T-cell (primary cell): ENCODE results near the gene REXO1. TPM values are rescaled to one million over a fixed set of nuclear protein-coding genes. Genes with fewer than 3 reads are reported as not detected.
A peak's percentile ranks its signal among the peaks of the same experiment; 100 is the strongest.
"Not testable (repeated sequence)": the region's sequence is repeated elsewhere in the genome, so short reads cannot be mapped to it uniquely, and the experiment has no call there.

Experiments used
- ATAC-seq, 4 experiments: fragments of 200-7000 bp in 3 of 4; fragments of 150-1000 bp in 1 of 4; cut with Tn5 transposase; replicated peaks in 1 of 4; 1 replicate in 3 of 4; 2 replicates in 1 of 4; pipeline ENCODE4 v1.10.0; 2021; ENCODE audit warnings: moderate library complexity in 3 of 4, mild to moderate bottlenecking in 2 of 4, moderate number of reproducible peaks in 1 of 4
- CTCF ChIA-PET, 2 donors: fragments of 300-600 bp; sonication (Branson Sonifier 250); formaldehyde crosslinking; loops; one replicate each; lab custom pipeline; 2022; ENCODE audit warnings: antibody characterized with exemption in 2 of 2; lab: Charles Lee
- POLR2A ChIA-PET, 2 donors: fragments of 300-600 bp; sonication (Branson Sonifier 250); formaldehyde crosslinking; loops; one replicate each; lab custom pipeline; 2022; ENCODE audit warnings: antibody characterized with exemption in 2 of 2; lab: Charles Lee
- DNase-seq, 35 experiments: peaks; one replicate each; pipeline versions ENCODE4 v3.0.0 to v3.0.0-alpha.2; 2013 to 2023
- H3K27ac ChIP-seq: one replicate; pipeline ENCODE4 v1.5.1; 2013; ENCODE audit warnings: low read length
- H3K27me3 ChIP-seq, 2 experiments: replicated peaks in 1 of 2; 1 replicate in 1 of 2; 2 replicates in 1 of 2; pipeline versions ENCODE4 v1.6.1 to v1.7.0; 2013; ENCODE audit warnings: low read length in 1 of 2, mixed read lengths in 1 of 2; ENCODE audit not compliant: control insufficient read depth in 2 of 2, insufficient read depth in 2 of 2; ENCODE audit errors: extremely low read depth in 1 of 2
- H3K36me3 ChIP-seq, 2 donors: 1 replicate in 1 of 2; 2 replicates in 1 of 2; pipeline versions ENCODE4 v1.6.1 to v1.7.0; 2013; ENCODE audit warnings: low read length in 1 of 2; ENCODE audit not compliant: control insufficient read depth in 2 of 2, insufficient read depth in 1 of 2; ENCODE audit errors: extremely low read depth in 1 of 2
- H3K4me1 ChIP-seq, 2 experiments: 1 replicate in 1 of 2; 2 replicates in 1 of 2; pipeline versions ENCODE4 v1.6.1 to v1.7.0; 2013; ENCODE audit warnings: low read length in 2 of 2, mixed read lengths in 1 of 2; ENCODE audit not compliant: insufficient read depth in 2 of 2, control insufficient read depth in 1 of 2; ENCODE audit errors: extremely low read depth in 1 of 2
- H3K4me3 ChIP-seq, 2 donors: 1 replicate in 1 of 2; 2 replicates in 1 of 2; pipeline versions ENCODE4 v1.5.1 to v1.7.0; 2013; ENCODE audit warnings: mild to moderate bottlenecking in 2 of 2, low read length in 1 of 2, moderate library complexity in 1 of 2; ENCODE audit not compliant: control insufficient read depth in 1 of 2; ENCODE audit errors: extremely low read depth in 1 of 2
- H3K9me3 ChIP-seq: 2 replicates; pipeline ENCODE4 v1.7.0; 2013
- H3K27ac Mint-ChIP-seq, 2 donors: one replicate each; pipeline ENCODE4 v1.8.0; 2020 to 2021; ENCODE audit warnings: mild to moderate bottlenecking in 2 of 2, mixed read lengths in 2 of 2
- H3K27me3 Mint-ChIP-seq, 2 donors: one replicate each; pipeline ENCODE4 v1.8.0; 2021 to 2022; ENCODE audit warnings: mixed read lengths in 2 of 2
- H3K36me3 Mint-ChIP-seq: one replicate; pipeline ENCODE4 v1.8.0; 2021; ENCODE audit warnings: mixed read lengths
- H3K4me1 Mint-ChIP-seq, 3 donors: one replicate each; pipeline ENCODE4 v1.8.0; 2020 to 2022; ENCODE audit warnings: mixed read lengths in 3 of 3, mild to moderate bottlenecking in 1 of 3
- H3K4me3 Mint-ChIP-seq, 3 donors: one replicate each; pipeline ENCODE4 v1.8.0; 2020 to 2022; ENCODE audit warnings: mild to moderate bottlenecking in 3 of 3, mixed read lengths in 3 of 3, moderate library complexity in 3 of 3
- H3K9me3 Mint-ChIP-seq, 3 donors: one replicate each; pipeline ENCODE4 v1.8.0; 2020 to 2022; ENCODE audit warnings: mixed read lengths in 3 of 3
- WGBS: methylation state at CpG from one replicate; pipeline ENCODE4 v1.1.5; 2013; ENCODE audit warnings: missing lambda C conversion rate; ENCODE audit not compliant: insufficient coverage; 5-methylcytosine and 5-hydroxymethylcytosine counted together
- total RNA-seq, 35 experiments: library from RNA in 6 of 35; stranded (reverse) in 6 of 35; fragments of 120-200 nt in 1 of 35; gene quantifications; one replicate each; pipeline versions ENCODE4 v1.2.1 to v1.2.4 and lab custom pipeline; 2013 to 2026

The REXO1 gene
- total RNA-seq, 5 donors from 2014 or later (not counting 1 experiment from before 2014, with no cell fraction given), result 68.4 to 97.5 (median 78.7) TPM

DNA sequence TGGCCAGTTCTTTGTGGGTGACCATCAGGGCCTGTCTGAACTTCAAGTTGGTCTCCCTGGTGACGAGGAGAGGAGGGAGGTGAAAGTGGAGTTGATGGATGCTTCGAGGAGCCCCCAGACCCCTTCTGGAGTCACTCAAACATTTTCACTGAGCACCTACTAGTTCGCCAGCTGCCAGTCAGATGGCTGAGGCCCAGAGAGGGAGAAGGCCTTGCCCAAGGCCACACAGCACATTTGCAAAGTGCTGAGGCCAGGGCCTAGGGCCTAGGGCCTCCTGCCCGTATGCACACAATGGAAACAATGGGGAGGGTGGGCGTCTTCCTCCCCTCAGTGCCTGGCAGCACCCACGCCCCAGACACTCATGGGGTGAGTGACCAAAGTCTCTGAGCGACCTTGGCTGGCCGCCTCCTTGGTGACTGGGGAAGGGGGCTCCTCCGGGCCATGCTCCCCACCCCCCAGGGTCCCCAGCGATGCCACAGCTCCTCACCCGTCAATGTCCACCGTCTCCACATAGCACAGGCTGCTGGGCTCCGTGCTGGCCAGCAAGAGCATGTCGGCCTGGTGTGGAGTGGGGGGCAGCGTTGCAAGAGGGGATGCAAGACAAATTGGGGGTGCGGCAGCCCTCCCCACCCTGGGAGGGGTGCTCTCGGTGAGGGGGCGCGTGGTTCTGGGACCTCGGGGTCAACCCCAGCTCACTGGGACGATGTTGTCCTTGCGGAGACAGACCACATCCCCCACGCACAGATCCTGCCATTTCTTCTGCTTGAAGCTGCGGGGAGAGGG, 42.7 kb downstream of the REXO1 start:
- CTCF ChIA-PET, result no interaction called here
- no peaks in the 10 kb centered on the region for H3K27me3 Mint-ChIP-seq
- POLR2A ChIA-PET, result no interaction called here
- no peaks in the 10 kb centered on the region for H3K36me3 Mint-ChIP-seq
- H3K36me3 ChIP-seq, result no peaks in the 10 kb centered on the region
- no peak overlapping the region for H3K27ac ChIP-seq
- DNase-seq (no peak), ATAC-seq (no peak)
- H3K9me3 Mint-ChIP-seq, result no peaks in the 10 kb centered on the region
- no peak overlapping the region for H3K4me3 Mint-ChIP-seq
- no peaks in the 10 kb centered on the region for H3K27me3 ChIP-seq
- no peaks in the 10 kb centered on the region for H3K9me3 ChIP-seq
- H3K4me1 Mint-ChIP-seq, result no peaks in the 10 kb centered on the region
- no peaks in the 10 kb centered on the region for H3K4me1 ChIP-seq
- 87% methylated on average over 9 of the region's 24 CpGs for WGBS
- H3K27ac Mint-ChIP-seq, result no peak overlapping the region
- no peak overlapping the region for H3K4me3 ChIP-seq

DNA sequence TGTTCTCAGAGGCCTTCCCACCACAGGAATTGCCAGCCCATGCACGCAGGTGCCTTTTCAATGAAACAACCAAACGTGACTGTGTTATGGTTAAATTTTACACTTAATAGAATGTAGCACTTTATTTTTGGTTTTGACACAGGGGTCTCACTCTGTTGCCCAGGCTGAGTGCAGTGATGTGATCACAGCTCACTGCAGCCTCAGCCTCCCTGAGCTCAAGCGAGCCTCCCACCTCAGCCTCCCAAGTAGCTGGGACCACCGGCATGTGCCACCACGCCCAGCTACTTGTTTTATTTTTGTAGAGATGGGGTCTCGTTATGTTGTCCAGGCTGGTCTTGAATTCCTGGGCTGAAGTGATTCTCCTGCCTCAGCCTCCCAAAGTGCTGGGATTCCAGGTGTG, 43.4 kb downstream of the REXO1 start:
- Mint-ChIP-seq H3K4me3 (no peak overlapping the region), H3K36me3 (peaks cover 4% of the 10 kb centered on the region), H3K4me1 (no peaks in the 10 kb centered on the region), H3K27me3 (no peaks in the 10 kb centered on the region), H3K27ac (no peak overlapping the region), H3K9me3 (no peaks in the 10 kb centered on the region)
- no peak for ATAC-seq
- WGBS, result no CpG with 5 or more reads among the region's 6 CpGs
- ChIA-PET CTCF (no interaction called here), POLR2A (no interaction called here)
- Histone ChIP-seq H3K9me3 (no peaks in the 10 kb centered on the region), H3K27me3 (no peaks in the 10 kb centered on the region), H3K4me1 (no peaks in the 10 kb centered on the region), H3K27ac (no peak overlapping the region), H3K4me3 (no peak overlapping the region), H3K36me3 (no peaks in the 10 kb centered on the region)
- DNase-seq, result no peak

DNA sequence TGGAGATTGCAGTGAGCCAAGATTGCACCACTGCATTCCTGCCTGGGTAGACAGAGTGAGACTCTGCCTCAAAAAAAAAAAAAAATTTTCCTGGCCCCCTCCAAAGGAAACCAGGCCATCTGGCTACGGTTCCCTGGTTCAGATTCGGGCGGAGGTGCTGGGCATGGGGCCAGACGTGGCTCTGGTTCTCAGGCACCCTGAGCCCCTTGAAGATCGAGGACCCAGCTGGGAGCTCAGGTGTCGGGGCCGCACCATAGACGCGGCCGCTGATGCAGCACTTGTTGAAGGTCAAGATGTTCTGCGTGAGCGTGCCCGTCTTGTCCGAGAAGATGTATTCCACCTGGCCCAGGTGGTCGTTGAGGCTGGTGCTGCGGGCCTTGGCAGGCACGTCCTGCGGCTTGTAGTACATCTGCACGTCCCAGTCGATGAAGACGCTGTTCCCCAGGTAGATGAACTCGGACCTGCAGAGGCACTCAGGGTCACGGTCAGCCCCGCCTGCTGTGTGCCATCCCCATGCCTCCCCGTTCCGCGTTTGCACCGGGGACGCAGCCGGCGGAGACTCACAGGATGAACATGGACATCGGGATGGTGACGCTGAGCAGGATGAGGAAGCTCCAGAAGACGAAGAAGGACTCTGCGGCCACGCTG, 48.5 kb downstream of the REXO1 start:
- Mint-ChIP-seq H3K4me1 (no peaks in the 10 kb centered on the region), H3K36me3 (peaks cover 5% of the 10 kb centered on the region), H3K9me3 (no peaks in the 10 kb centered on the region), H3K27me3 (peaks cover 7 to 10% of the 10 kb centered on the region in 2 donors), H3K4me3 (no peak overlapping the region), H3K27ac (no peak overlapping the region)
- Histone ChIP-seq H3K4me3 (no peak overlapping the region), H3K27ac (no peak overlapping the region), H3K27me3 (peaks cover 0 to 23% of the 10 kb centered on the region in 2 experiments), H3K4me1 (peaks cover 0 to 9% of the 10 kb centered on the region in 2 experiments), H3K9me3 (no peaks in the 10 kb centered on the region), H3K36me3 (no peaks in the 10 kb centered on the region)
- POLR2A ChIA-PET, result no interaction called here
- 96% methylated on average over 36 of the region's 36 CpGs for WGBS
- CTCF ChIA-PET, result no interaction called here
- no peak for ATAC-seq
- DNase-seq, result no peak

- H3K36me3 Mint-ChIP-seq, H3K4me3 ChIP-seq, H3K27ac Mint-ChIP-seq, CTCF ChIA-PET, ATAC-seq, H3K9me3 ChIP-seq, H3K9me3 Mint-ChIP-seq, POLR2A ChIA-PET, H3K4me1 ChIP-seq, DNase-seq, H3K36me3 ChIP-seq, H3K4me1 Mint-ChIP-seq, H3K27ac ChIP-seq: not testable (repeated sequence)
- Mint-ChIP-seq H3K27me3 (peaks cover 7 to 17% of the 10 kb centered on the region in 2 donors), H3K4me3 (peak overlapping the region in 1 of 3 donors; percentile 32)
- H3K27me3 ChIP-seq, result peaks cover 0 to 38% of the 10 kb centered on the region in 2 experiments
- WGBS, result 86% methylated on average over 2 of the region's 7 CpGs
Measured at GRCh38 chr19:1797313-1797712, 51.0 kb downstream of the REXO1 start.

DNA sequence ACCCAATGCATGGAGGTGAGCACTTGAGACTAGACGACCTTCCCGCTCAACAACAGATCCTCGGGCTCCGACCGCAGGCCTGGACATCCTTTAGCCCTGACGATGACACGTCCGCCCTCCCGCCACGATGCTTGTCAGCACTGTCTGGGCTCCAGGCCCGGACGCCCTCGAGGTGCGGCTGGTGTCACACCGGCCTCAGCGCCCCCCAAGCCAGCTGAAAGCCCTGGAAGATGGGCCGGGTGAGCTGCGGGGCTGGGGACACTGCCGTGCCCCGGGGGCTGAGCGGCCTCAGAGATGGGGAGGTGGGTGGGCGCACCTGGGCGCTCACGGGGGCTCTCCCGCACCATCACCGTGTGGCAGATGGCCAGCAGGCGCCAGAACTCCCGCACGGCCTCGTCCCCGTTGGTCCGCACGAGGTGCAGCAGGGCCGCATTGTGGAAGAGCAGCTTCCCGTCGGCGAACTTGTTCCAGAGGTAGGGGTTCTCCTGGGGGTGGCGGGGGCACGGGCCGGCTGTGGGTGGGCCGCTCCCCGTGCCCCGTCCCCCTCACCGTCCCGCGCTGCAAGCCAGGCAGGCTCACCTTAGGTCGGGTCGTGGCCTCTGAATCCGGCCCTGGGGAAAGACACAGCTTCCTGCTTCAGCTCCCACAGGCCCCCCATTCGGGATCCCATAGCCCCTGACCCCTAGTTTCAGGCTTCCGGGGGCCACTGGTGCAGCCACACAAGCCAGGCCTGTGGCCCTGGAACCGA, 51.7 kb downstream of the REXO1 start:
- Mint-ChIP-seq H3K27me3 (peaks cover 7 to 17% of the 10 kb centered on the region in 2 donors), H3K4me3 (no peak overlapping the region), H3K36me3 (peaks cover 5% of the 10 kb centered on the region), H3K27ac (no peak overlapping the region), H3K9me3 (no peaks in the 10 kb centered on the region), H3K4me1 (no peaks in the 10 kb centered on the region)
- POLR2A ChIA-PET, result no interaction called here
- ATAC-seq (no peak), DNase-seq (no peak)
- H3K4me3 ChIP-seq, result no peak overlapping the region
- H3K9me3 ChIP-seq, result no peaks in the 10 kb centered on the region
- peaks cover 0 to 44% of the 10 kb centered on the region in 2 experiments for H3K27me3 ChIP-seq
- WGBS, result 67% methylated on average over 41 of the region's 52 CpGs
- no peaks in the 10 kb centered on the region for H3K36me3 ChIP-seq
- no peak overlapping the region for H3K27ac ChIP-seq
- H3K4me1 ChIP-seq, result peaks cover 0 to 9% of the 10 kb centered on the region in 2 experiments
- CTCF ChIA-PET, result interaction anchor here in 1 of 2 donors (0.5 to 0.6 kb wide), 2 partner anchors 18 to 27 kb away, joined by 3 to 4 read pairs; no protein-coding TSS in a partner anchor

GRCh38 chr19:1794424-1795172, 53.7 kb downstream of the REXO1 start:
- Mint-ChIP-seq H3K4me3 (no peak overlapping the region), H3K27me3 (peaks cover 7 to 21% of the 10 kb centered on the region in 2 donors), H3K36me3 (no peaks in the 10 kb centered on the region), H3K27ac (no peak overlapping the region), H3K9me3 (no peaks in the 10 kb centered on the region), H3K4me1 (no peaks in the 10 kb centered on the region)
- ChIA-PET POLR2A (no interaction called here), CTCF (interaction anchor here (0.7 to 1.3 kb wide), 4 partner anchors 13 to 249 kb away, joined by 3 to 5 read pairs (median 4); no protein-coding TSS in a partner anchor)
- H3K4me3 ChIP-seq, result no peak overlapping the region
- WGBS, result 83% methylated on average over 13 of the region's 20 CpGs
- no peaks in the 10 kb centered on the region for H3K36me3 ChIP-seq
- H3K4me1 ChIP-seq, result peaks cover 0 to 9% of the 10 kb centered on the region in 2 experiments
- H3K9me3 ChIP-seq, result no peaks in the 10 kb centered on the region
- peaks cover 0 to 59% of the 10 kb centered on the region in 2 experiments for H3K27me3 ChIP-seq
- DNase-seq, result no peak
- no peak for ATAC-seq
- no peak overlapping the region for H3K27ac ChIP-seq
